RPMI8226 (cell line): ENCODE measurements around the gene C14orf180.

ENCODE experiments used
- DNase-seq: peaks from one replicate; pipeline ENCODE4 v3.0.0-alpha.2; 2015

Gene C14orf180

GRCh38 chr14:104582005-104582404 lies 2.4 kb downstream of the C14orf180 start:
- no peak for DNase-seq

- DNase-seq: no peak
These were observed 3.1 kb downstream of the C14orf180 start for GRCh38 chr14:104582662-104583061.

GRCh38 chr14:104583424-104584306 lies 4.1 kb downstream of the C14orf180 start:
- DNase-seq: peak; percentile 45

- no peak for DNase-seq
These were observed 5.0 kb downstream of the C14orf180 start for GRCh38 chr14:104584557-104584956.

- DNase-seq: no peak
These were observed 6.6 kb downstream of the C14orf180 start for GRCh38 chr14:104585966-104586697.

- peak; percentile 59 for DNase-seq
These were observed 7.5 kb downstream of the C14orf180 start for GRCh38 chr14:104586832-104587620.

- DNase-seq: no peak
These were observed 8.1 kb downstream of the C14orf180 start for GRCh38 chr14:104587641-104588040.

- DNase-seq: peak; percentile 27
These were observed 8.7 kb downstream of the C14orf180 start for GRCh38 chr14:104588066-104588857.

- no peak for DNase-seq
These were observed 10.0 kb downstream of the C14orf180 start for GRCh38 chr14:104589338-104590195.

- DNase-seq: no peak
These were observed 10.8 kb downstream of the C14orf180 start for GRCh38 chr14:104590240-104590965.

- no peak for DNase-seq
These were observed 11.5 kb downstream of the C14orf180 start for GRCh38 chr14:104591031-104591430.

- DNase-seq: no peak
These were observed 12.1 kb downstream of the C14orf180 start for GRCh38 chr14:104591506-104592291.

GRCh38 chr14:104592292-104592672 lies 12.7 kb downstream of the C14orf180 start:
- no peak for DNase-seq

GRCh38 chr14:104592785-104593184 lies 13.2 kb downstream of the C14orf180 start:
- no peak for DNase-seq

GRCh38 chr14:104593241-104593701 lies 13.7 kb downstream of the C14orf180 start:
- DNase-seq: no peak

GRCh38 chr14:104593710-104594136 lies 14.2 kb downstream of the C14orf180 start:
- DNase-seq: no peak

- DNase-seq: no peak
These were observed 14.9 kb downstream of the C14orf180 start for GRCh38 chr14:104594310-104595046.

- no peak for DNase-seq
These were observed 15.6 kb downstream of the C14orf180 start for GRCh38 chr14:104595116-104595675.
